GM18858 (cell line): ENCODE results near the gene NTRK2.
A peak's percentile ranks its signal among the peaks of the same experiment; 100 is the strongest.

Source experiments
- ATAC-seq: cut with Tn5 transposase; IDR thresholded peaks from one replicate; pipeline ENCODE4 v1.9.1; 2021; ENCODE audit not compliant: unreplicated experiment

Gene NTRK2

GRCh38 chr9:84669288-84670137 is at the start of gene NTRK2:
NTRK2 (plus strand) TSS chr9:84669729; CDS start chr9:84670749, 1,020 bp downstream.
- no peak for ATAC-seq

- ATAC-seq, result no peak
Measured at GRCh38 chr9:84620338-84620737, 49.2 kb upstream of the NTRK2 start.

GRCh38 chr9:84621811-84622210 is 47.7 kb upstream of the NTRK2 start:
- ATAC-seq, result no peak

- ATAC-seq, result no peak
Measured at GRCh38 chr9:84622981-84623380, 46.5 kb upstream of the NTRK2 start.

- no peak for ATAC-seq
Measured at GRCh38 chr9:84636436-84636835, 33.1 kb upstream of the NTRK2 start.

- no peak for ATAC-seq
Measured at GRCh38 chr9:84642553-84643141, 26.9 kb upstream of the NTRK2 start.

GRCh38 chr9:84647699-84648098 is 21.8 kb upstream of the NTRK2 start:
- no peak for ATAC-seq

GRCh38 chr9:84652496-84653120 is 16.9 kb upstream of the NTRK2 start:
- no peak for ATAC-seq

- ATAC-seq, result no peak
Measured at GRCh38 chr9:84655447-84655846, 14.1 kb upstream of the NTRK2 start.

- no peak for ATAC-seq
Measured at GRCh38 chr9:84659313-84659712, 10.2 kb upstream of the NTRK2 start.

GRCh38 chr9:84659773-84660172 is 9.8 kb upstream of the NTRK2 start:
- ATAC-seq, result no peak

GRCh38 chr9:84667571-84668195 is 1.8 kb upstream of the NTRK2 start:
- ATAC-seq, result no peak

- ATAC-seq, result peak; percentile 50
Measured at GRCh38 chr9:84668196-84669012, 1.1 kb upstream of the NTRK2 start.

- ATAC-seq, result no peak
Measured at GRCh38 chr9:84669013-84669287, 579 bp upstream of the NTRK2 start.

- ATAC-seq, result no peak
Measured at GRCh38 chr9:84670138-84671041, 861 bp downstream of the NTRK2 start.

- ATAC-seq, result no peak
Measured at GRCh38 chr9:84671586-84672521, 2.3 kb downstream of the NTRK2 start.

- no peak for ATAC-seq
Measured at GRCh38 chr9:84673806-84674205, 4.3 kb downstream of the NTRK2 start.

- no peak for ATAC-seq
Measured at GRCh38 chr9:84677080-84677479, 7.6 kb downstream of the NTRK2 start.

GRCh38 chr9:84679571-84679970 is 10.0 kb downstream of the NTRK2 start:
- no peak for ATAC-seq
